Gastrocnemius medialis (tissue), 4 donors: ENCODE results near the gene B3GNT7. TPM values are rescaled to one million over a fixed set of nuclear protein-coding genes. Genes with fewer than 3 reads are reported as not detected.
"Not testable (repeated sequence)": the region's sequence is repeated elsewhere in the genome, so short reads cannot be mapped to it uniquely, and the experiment has no call there.

ENCODE experiments used
- ATAC-seq, 2 donors: fragments of 150-250 bp; one replicate each; pipeline ENCODE4 v1.9.1; 2016
- DNase-seq, 2 donors: peaks; one replicate each; pipeline ENCODE4 v3.0.0-alpha.2; 2019
- H3K27ac ChIP-seq, 4 donors: fragments of 200-600 bp; sonication (generic); 1 replicate in 1 of 4; 2 replicates in 3 of 4; pipeline ENCODE4 v1.5.1; 2016 to 2018; ENCODE audit warnings: mild to moderate bottlenecking in 2 of 4, moderate library complexity in 1 of 4
- H3K27me3 ChIP-seq, 3 donors: fragments of 200-600 bp; sonication (generic) in 2 of 3; 1 replicate in 1 of 3; 2 replicates in 2 of 3; pipeline versions ENCODE4 v1.5.1 to v1.6.0; 2016 to 2019; ENCODE audit warnings: mild to moderate bottlenecking in 1 of 3, moderate library complexity in 1 of 3
- H3K36me3 ChIP-seq, 2 donors: fragments of 200-600 bp; sonication (generic) in 1 of 2; one replicate each; pipeline ENCODE4 v1.5.1; 2017 to 2018
- H3K4me1 ChIP-seq, 2 donors: fragments of 200-600 bp; sonication (generic) in 1 of 2; one replicate each; pipeline ENCODE4 v1.5.1; 2016 to 2017; ENCODE audit warnings: mild to moderate bottlenecking in 2 of 2
- H3K4me3 ChIP-seq, 4 donors: fragments of 200-600 bp; sonication (generic) in 3 of 4; 1 replicate in 1 of 4; 2 replicates in 3 of 4; pipeline ENCODE4 v1.5.1; 2016 to 2019; ENCODE audit warnings: mild to moderate bottlenecking in 2 of 4
- H3K9me3 ChIP-seq, 3 donors: fragments of 200-600 bp; sonication (generic) in 2 of 3; 1 replicate in 1 of 3; 2 replicates in 2 of 3; pipeline ENCODE4 v1.5.1; 2016 to 2019
- POLR2A ChIP-seq, 2 donors: fragments of 450-650 bp; IDR thresholded peaks; one replicate each; pipeline ENCODE4 v1.6.1; 2017; ENCODE audit warnings: antibody characterized with exemption in 2 of 2, mild to moderate bottlenecking in 2 of 2, moderate library complexity in 2 of 2
- in situ Hi-C, 4 donors: fragments of 200-750 bp; cut with MboI; loops; one replicate each; pipeline versions ENCODE4 v1.15.0 to v1.8.0; 2017; ENCODE audit warnings: low sequenced_read_pairs in 4 of 4
- intact Hi-C: fragments of 100-400 bp; cut with DNase I; formaldehyde crosslinking; loops from one replicate; pipeline ENCODE4 v1.15.1; 2023; ENCODE audit warnings: low total_unique reads
- total RNA-seq, 4 donors: library from RNA; depleted of rRNA; stranded (reverse); fragments of >200 nt; gene quantifications; one replicate each; pipeline versions ENCODE4 v1.1.0 to v1.2.3, GENCODE V29; 2016
- TF ChIP-seq, protein P1 (sequence below), 5 experiments: fragments of 450-650 bp in 3 of 5; fragments of 200-600 bp in 2 of 5; sonication (generic) in 2 of 5; IDR thresholded peaks in 4 of 5; conservative IDR thresholded peaks in 1 of 5; 1 replicate in 4 of 5; 2 replicates in 1 of 5; pipeline ENCODE4 v1.5.1; 2016 to 2019; ENCODE audit warnings: antibody characterized with exemption in 5 of 5, mild to moderate bottlenecking in 3 of 5, moderate library complexity in 3 of 5

The B3GNT7 gene
- total RNA-seq, 4 donors from 2014 or later = 0.10 to 0.60 (median 0.44) TPM

DNA sequence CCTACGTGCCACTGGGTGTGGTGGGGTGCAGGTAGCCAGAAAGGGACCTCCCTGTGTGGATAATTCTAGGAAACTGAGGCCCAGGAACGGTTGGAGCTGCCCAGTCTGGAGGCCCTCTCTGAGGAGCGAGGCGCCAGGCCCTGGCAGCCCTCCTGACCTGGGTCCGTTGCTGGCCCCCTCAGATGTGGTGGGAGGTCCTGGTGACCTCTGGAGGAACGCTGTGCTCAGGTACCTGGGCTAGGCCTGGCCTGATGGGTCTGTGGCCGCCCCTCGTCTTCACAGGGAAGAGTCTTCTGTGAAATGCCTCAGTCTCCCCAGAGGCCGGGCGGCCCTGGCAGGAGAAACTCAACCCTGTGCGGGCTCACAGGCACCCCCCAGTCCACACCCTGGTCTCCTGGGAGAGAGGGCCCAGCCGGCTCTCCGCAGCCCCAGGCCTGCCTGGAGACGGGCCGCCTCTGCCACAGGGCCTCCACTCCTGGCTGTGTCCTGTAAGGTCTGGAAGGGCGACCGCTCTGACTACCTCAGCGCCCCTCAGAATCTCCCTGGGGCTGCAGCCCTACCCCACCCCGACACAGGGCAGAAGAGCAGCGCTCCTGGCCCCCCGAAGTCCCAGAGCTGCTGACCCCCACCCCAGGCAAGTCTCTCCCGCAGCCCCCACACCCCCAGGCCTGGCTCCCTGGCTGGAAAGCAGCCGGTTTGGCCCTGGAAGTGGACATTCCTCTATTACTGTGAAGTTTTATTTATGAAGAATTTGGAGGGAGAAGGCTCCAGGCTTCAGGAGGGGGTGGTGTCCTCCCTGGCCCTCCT, 3.7 kb downstream of the B3GNT7 start:
- in situ Hi-C loops (no loop called here), intact Hi-C loops (no loop called here)
- DNase-seq (no peak), ATAC-seq (no peak)
- Histone ChIP-seq H3K4me3 (no peak overlapping the region), H3K27ac (no peak overlapping the region), H3K36me3 (no peaks in the 10 kb centered on the region), H3K4me1 (peaks cover 0 to 5% of the 10 kb centered on the region in 2 donors), H3K27me3 (peaks cover 8 to 18% (median 17%) of the 10 kb centered on the region in 3 donors), H3K9me3 (no peaks in the 10 kb centered on the region)
- TF ChIP-seq, protein P1, sequence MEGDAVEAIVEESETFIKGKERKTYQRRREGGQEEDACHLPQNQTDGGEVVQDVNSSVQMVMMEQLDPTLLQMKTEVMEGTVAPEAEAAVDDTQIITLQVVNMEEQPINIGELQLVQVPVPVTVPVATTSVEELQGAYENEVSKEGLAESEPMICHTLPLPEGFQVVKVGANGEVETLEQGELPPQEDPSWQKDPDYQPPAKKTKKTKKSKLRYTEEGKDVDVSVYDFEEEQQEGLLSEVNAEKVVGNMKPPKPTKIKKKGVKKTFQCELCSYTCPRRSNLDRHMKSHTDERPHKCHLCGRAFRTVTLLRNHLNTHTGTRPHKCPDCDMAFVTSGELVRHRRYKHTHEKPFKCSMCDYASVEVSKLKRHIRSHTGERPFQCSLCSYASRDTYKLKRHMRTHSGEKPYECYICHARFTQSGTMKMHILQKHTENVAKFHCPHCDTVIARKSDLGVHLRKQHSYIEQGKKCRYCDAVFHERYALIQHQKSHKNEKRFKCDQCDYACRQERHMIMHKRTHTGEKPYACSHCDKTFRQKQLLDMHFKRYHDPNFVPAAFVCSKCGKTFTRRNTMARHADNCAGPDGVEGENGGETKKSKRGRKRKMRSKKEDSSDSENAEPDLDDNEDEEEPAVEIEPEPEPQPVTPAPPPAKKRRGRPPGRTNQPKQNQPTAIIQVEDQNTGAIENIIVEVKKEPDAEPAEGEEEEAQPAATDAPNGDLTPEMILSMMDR (IDR thresholded peaks at IDR 0.05 in 4 of 5, conservative IDR thresholded peaks at IDR 0.05 in 1 of 5) = no peak
- no peak for TF ChIP-seq POLR2A (IDR thresholded peaks at IDR 0.05)

DNA sequence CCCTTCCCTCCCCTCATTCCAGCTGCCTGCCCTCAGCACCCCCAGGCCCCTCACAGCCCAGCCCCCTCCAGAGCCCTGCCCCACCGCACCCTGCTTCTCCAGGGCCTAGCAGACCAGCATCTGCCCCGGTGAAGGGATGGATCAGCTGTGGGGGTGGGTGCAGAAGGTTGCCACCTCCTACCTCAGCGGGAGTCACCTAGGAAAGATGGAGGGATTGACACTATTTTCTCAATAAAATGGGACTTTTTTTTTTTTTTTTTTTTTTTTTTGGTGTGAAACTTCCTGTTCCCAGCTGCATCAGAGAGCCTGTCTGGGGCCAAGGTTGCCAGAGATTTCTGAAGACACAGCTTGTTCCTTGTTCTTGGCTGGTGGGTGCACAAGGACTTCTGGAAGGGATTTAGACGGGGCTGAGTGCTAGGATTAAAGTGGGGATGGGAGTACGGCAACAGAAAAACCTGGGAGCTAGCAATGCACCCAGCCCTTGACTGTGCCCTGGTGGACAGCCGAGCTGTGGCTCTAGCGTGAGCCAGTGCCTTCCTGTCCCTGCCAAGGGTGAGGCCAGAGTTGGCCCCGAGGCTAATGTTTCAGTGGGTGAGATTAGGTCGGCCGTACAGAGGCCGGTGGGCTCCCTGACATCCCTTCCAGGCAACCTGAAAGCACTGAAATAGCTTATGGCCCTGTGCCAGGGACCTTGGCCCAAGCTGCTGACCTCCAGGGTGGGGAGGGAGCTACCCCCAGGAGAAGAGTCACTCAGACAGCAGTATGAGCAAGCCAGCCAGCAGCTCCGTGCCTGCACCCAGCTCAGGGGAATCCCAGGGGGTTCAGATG, 4.6 kb downstream of the B3GNT7 start:
- DNase-seq (peak in 1 of 2 donors; percentile 38), ATAC-seq (peak; percentile 50 to 75)
- Histone ChIP-seq H3K27ac (no peak overlapping the region), H3K4me3 (no peak overlapping the region), H3K27me3 (peaks cover 3 to 12% (median 11%) of the 10 kb centered on the region in 3 donors), H3K4me1 (peaks cover 0 to 5% of the 10 kb centered on the region in 2 donors), H3K9me3 (no peaks in the 10 kb centered on the region), H3K36me3 (no peaks in the 10 kb centered on the region)
- in situ Hi-C loops (loop anchor here in 2 of 4 donors (25.0 kb wide), 2 partner anchors 163 to 288 kb away; no protein-coding TSS in a partner anchor), intact Hi-C loops (no loop called here)
- no peak for TF ChIP-seq POLR2A (IDR thresholded peaks at IDR 0.05)
- TF ChIP-seq, protein P1 (IDR thresholded peaks at IDR 0.05 in 4 of 5, conservative IDR thresholded peaks at IDR 0.05 in 1 of 5) = peak in 1 of 5 experiments; percentile 16

DNA sequence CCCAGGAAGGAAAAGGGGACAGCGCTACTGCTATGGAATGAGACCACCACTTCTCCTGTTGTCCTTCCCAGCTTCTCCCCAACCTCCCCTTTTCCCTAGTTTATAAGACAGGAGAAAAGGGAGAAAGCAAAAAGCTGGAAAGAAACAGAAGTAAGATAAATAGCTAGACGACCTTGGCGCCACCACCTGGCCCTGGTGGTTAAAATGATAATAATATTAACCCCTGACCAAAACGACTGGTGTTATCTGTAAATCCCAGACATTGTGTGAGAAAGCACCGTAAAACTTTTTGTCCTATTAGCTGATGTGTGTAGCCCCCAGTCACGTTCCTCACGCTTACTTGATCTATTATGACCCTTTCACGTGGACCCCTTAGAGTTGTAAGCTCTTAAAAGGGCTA, 5.2 kb downstream of the B3GNT7 start:
- in situ Hi-C loops = loop anchor here in 2 of 4 donors (25.0 kb wide), 2 partner anchors 163 to 288 kb away; no protein-coding TSS in a partner anchor
- H3K27ac ChIP-seq, intact Hi-C loops, DNase-seq, H3K4me3 ChIP-seq, H3K36me3 ChIP-seq, H3K9me3 ChIP-seq, H3K27me3 ChIP-seq, H3K4me1 ChIP-seq, ATAC-seq: not testable (repeated sequence)

DNA sequence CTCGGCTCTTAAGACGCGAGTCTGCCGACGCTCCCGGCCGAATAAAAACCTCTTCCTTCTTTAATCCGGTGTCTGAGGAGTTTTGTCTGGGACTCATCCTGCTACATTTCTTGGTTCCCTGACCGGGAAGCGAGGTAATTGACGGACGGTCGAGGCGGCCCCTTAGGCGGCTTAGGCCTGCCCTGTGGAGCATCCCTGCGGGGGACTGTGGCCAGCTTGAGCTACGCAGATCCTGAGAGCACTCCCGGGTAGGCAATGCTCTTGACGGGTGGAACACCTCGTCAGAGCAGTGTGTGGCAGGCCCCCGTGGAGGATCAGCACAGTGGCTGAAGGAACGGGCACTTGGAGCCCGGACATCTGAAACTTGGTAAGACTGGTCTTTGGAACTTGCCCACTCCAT, 5.6 kb downstream of the B3GNT7 start:
- H3K27me3 ChIP-seq, H3K27ac ChIP-seq, H3K4me1 ChIP-seq, H3K9me3 ChIP-seq, H3K36me3 ChIP-seq, intact Hi-C loops, DNase-seq, ATAC-seq, H3K4me3 ChIP-seq: not testable (repeated sequence)
- in situ Hi-C loops = loop anchor here in 2 of 4 donors (25.0 kb wide), 2 partner anchors 164 to 289 kb away; no protein-coding TSS in a partner anchor

DNA sequence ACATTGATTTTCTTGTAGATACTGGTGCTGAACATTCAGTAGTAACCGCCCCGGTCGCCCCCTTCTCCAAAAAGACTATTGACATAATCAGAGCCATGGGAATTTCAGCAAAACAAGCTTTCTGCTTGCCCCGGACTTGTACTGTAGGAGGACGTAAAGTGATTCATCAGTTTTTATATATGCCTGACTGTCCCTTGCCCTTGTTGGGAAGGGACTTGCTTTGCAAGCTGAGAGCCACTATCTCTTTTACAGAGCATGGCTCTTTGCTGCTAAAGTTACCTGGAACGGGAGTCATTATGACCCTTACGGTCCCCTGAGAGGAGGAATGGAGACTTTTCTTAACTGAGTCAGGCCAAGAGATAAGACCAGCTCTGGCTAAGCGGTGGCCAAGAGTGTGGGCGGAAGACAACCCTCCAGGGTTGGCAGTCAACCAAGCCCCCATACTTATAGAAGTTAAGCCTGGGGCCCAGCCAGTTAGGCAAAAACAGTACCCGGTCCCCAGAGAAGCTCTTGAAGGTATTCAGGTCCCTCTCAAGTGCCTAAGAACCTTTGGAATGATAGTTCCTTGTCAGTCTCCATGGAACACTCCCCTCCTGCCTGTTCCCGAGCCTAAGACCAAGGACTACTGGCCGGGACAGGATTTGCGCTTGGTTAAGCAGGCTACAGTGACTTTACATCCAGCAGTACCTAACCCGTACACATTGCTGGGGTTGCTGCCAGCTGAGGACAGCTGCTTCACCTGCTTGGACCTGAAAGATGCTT, 8.1 kb downstream of the B3GNT7 start:
- H3K4me1 ChIP-seq, H3K9me3 ChIP-seq, H3K27me3 ChIP-seq, H3K27ac ChIP-seq, intact Hi-C loops, H3K36me3 ChIP-seq, H3K4me3 ChIP-seq, ATAC-seq, DNase-seq: not testable (repeated sequence)
- in situ Hi-C loops = loop anchor here in 2 of 4 donors (25.0 kb wide), 2 partner anchors 166 to 291 kb away; no protein-coding TSS in a partner anchor

DNA sequence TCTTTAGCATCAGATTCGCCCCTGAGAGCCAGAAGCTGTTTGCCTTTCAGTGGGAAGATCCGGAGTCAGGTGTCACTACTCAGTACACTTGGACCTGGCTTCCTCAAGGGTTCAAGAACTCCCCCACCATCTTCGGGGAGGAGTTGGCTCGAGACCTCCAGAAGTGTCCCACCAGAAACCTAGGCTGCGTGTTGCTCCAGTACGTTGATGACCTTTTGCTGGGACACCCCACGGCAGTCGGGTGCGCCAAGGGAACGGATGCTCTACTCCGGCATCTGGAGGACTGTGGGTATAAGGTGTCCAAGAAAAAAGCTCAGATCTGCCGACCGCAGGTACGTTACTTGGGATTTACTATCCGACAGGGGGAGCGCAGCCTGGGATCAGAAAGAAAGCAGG, 8.7 kb downstream of the B3GNT7 start:
- intact Hi-C loops = not testable (repeated sequence)

More for the DNA sequence above, 8.7 kb downstream of the B3GNT7 start:
- not testable (repeated sequence) for ATAC-seq, H3K9me3 ChIP-seq, H3K27ac ChIP-seq, H3K27me3 ChIP-seq, DNase-seq, H3K36me3 ChIP-seq, H3K4me3 ChIP-seq, H3K4me1 ChIP-seq
- in situ Hi-C loops = loop anchor here in 2 of 4 donors (25.0 kb wide), 2 partner anchors 167 to 292 kb away; no protein-coding TSS in a partner anchor
